Esophagus squamous epithelium (tissue), 4 donors: ENCODE measurements around the gene NFKB1.

Experiments used
- POLR2A ChIP-seq, 4 donors: fragments of 450-650 bp; IDR thresholded peaks; one replicate each; pipeline ENCODE4 v1.6.1; 2017; ENCODE audit warnings: antibody characterized with exemption in 4 of 4, mild to moderate bottlenecking in 4 of 4, moderate library complexity in 3 of 4
- TF ChIP-seq, protein P1 (sequence below), 6 experiments: fragments of 450-650 bp in 4 of 6; fragments of 200-600 bp in 2 of 6; sonication (generic) in 2 of 6; IDR thresholded peaks; one replicate each; pipeline ENCODE4 v1.5.1; 2016 to 2019; ENCODE audit warnings: antibody characterized with exemption in 6 of 6, mild to moderate bottlenecking in 4 of 6, moderate library complexity in 4 of 6

DNA sequence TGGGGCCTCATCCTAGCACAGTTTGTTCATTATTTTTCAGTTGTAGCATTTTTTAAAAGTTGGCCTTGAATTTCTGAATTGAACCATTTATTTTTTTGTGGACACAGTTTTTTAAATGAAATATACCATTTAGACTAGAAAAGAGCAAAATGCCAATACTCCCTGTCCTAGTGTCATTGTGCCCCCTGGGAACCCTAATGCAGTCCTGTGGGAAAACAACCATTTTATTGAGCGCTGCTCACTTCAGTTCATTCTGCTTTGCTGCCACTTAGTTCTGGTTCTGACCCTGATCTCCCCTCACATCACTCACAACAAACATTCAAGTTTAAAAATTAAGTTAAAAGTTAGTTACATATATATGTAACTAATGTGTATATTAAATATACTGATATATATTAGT lies 5.4 kb downstream of the NFKB1 start:
- TF ChIP-seq, protein P1, sequence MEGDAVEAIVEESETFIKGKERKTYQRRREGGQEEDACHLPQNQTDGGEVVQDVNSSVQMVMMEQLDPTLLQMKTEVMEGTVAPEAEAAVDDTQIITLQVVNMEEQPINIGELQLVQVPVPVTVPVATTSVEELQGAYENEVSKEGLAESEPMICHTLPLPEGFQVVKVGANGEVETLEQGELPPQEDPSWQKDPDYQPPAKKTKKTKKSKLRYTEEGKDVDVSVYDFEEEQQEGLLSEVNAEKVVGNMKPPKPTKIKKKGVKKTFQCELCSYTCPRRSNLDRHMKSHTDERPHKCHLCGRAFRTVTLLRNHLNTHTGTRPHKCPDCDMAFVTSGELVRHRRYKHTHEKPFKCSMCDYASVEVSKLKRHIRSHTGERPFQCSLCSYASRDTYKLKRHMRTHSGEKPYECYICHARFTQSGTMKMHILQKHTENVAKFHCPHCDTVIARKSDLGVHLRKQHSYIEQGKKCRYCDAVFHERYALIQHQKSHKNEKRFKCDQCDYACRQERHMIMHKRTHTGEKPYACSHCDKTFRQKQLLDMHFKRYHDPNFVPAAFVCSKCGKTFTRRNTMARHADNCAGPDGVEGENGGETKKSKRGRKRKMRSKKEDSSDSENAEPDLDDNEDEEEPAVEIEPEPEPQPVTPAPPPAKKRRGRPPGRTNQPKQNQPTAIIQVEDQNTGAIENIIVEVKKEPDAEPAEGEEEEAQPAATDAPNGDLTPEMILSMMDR (IDR thresholded peaks at IDR 0.05) = no peak
- no peak for TF ChIP-seq POLR2A (IDR thresholded peaks at IDR 0.05)
